Gastroesophageal sphincter (tissue), 3 donors: ENCODE data around the gene MPO.

Source experiments
- EP300 ChIP-seq: sonication (generic); formaldehyde crosslinking; IDR thresholded peaks from one replicate; pipeline ENCODE4 v1.6.1; 2017; ENCODE audit warnings: antibody characterized with exemption, mild to moderate bottlenecking
- POLR2A ChIP-seq, 2 donors: fragments of 450-650 bp; IDR thresholded peaks; one replicate each; pipeline ENCODE4 v1.6.1; 2017; ENCODE audit warnings: antibody characterized with exemption in 2 of 2, mild to moderate bottlenecking in 2 of 2, moderate library complexity in 1 of 2
- POLR2AphosphoS5 ChIP-seq: sonication (generic); formaldehyde crosslinking; IDR thresholded peaks from one replicate; pipeline ENCODE4 v1.6.1; 2017; ENCODE audit warnings: antibody characterized with exemption
- TF ChIP-seq, protein P1 (sequence below), 4 experiments: fragments of 200-600 bp in 2 of 4; fragments of 450-650 bp in 2 of 4; sonication (generic) in 1 of 4; IDR thresholded peaks; one replicate each; pipeline ENCODE4 v1.5.1; 2017 to 2019; ENCODE audit warnings: antibody characterized with exemption in 4 of 4, mild to moderate bottlenecking in 2 of 4, moderate library complexity in 2 of 4

DNA sequence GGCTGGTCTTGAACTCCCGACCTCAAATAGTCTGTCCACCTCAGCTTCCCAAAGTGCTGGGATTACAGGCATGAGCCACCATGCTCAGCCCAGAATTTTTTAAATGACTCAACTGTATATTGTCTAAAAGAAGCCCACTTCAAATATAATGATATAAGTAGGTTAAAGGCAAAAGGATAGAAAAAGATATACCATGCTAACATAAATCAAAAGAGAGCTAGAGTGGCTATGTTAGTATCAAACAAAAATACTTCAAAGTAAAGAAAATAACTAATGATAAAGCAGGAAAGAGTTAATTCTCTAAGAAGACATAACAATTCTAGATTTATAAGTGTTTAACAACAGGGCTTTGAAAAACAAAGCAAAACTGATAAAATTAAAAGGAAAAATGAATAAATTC lies 13.3 kb upstream of the MPO start:
- TF ChIP-seq POLR2A (IDR thresholded peaks at IDR 0.05) (no peak), EP300 (no peak), POLR2AphosphoS5 (no peak)
- TF ChIP-seq, protein P1, sequence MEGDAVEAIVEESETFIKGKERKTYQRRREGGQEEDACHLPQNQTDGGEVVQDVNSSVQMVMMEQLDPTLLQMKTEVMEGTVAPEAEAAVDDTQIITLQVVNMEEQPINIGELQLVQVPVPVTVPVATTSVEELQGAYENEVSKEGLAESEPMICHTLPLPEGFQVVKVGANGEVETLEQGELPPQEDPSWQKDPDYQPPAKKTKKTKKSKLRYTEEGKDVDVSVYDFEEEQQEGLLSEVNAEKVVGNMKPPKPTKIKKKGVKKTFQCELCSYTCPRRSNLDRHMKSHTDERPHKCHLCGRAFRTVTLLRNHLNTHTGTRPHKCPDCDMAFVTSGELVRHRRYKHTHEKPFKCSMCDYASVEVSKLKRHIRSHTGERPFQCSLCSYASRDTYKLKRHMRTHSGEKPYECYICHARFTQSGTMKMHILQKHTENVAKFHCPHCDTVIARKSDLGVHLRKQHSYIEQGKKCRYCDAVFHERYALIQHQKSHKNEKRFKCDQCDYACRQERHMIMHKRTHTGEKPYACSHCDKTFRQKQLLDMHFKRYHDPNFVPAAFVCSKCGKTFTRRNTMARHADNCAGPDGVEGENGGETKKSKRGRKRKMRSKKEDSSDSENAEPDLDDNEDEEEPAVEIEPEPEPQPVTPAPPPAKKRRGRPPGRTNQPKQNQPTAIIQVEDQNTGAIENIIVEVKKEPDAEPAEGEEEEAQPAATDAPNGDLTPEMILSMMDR (IDR thresholded peaks at IDR 0.05): no peak
